NAMALWA (cell line): ENCODE results near the gene FCHSD2.
"Not testable (repeated sequence)": the region's sequence is repeated elsewhere in the genome, so short reads cannot be mapped to it uniquely, and the experiment has no call there.

Experiments used
- DNase-seq: peaks from one replicate; pipeline ENCODE4 v3.0.0-alpha.2; 2015; ENCODE audit warnings: low spot score

The FCHSD2 gene

DNA sequence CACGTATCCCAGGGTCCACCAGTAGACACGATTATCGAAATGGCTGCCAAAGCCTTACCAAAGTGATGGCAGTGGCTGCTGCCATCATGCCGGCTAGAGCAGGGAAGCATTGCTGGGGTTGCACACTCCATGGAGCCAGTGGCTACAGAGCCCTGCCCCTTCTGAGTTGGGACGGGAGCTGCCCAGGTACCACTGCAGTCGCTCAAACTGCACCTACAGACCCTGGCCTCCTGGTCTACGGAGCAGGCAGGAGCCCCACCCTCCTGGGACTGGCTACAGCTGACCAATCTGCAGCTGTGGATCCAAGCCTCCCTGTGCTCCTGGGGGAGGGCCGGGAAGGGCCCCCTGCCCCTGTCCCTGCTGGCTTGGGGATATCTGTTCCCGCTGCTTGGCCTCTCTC is 216.5 kb downstream of the FCHSD2 start:
- DNase-seq = no peak

DNA sequence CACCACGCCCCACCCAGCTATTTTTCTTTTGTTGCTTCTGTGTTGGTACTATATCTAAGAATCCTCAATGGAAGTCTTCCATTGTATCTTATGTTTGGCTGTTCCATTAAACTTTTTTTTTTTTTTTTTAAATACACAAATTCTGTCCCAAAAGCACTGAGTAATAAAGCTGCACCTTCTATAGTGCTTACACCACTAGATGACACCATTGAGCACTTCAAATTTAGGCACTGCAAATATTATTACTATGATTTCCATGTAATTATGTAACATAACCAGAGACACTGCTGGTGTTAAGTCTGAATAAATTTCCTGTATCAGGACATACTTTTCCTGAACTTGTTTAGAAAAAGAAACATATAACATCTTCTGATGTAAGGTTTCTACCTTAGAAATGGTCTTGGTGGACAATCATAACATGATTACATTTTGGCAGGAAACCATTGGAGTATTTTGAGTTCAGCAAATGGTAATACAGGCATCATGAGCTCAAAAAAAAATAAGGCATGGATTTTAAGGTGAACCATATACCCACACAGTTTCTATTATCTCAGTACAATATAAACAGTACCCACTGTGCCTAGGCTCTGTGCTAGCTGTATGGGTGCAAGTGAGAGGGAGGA is 217.4 kb downstream of the FCHSD2 start:
- peak; percentile 67 for DNase-seq

DNA sequence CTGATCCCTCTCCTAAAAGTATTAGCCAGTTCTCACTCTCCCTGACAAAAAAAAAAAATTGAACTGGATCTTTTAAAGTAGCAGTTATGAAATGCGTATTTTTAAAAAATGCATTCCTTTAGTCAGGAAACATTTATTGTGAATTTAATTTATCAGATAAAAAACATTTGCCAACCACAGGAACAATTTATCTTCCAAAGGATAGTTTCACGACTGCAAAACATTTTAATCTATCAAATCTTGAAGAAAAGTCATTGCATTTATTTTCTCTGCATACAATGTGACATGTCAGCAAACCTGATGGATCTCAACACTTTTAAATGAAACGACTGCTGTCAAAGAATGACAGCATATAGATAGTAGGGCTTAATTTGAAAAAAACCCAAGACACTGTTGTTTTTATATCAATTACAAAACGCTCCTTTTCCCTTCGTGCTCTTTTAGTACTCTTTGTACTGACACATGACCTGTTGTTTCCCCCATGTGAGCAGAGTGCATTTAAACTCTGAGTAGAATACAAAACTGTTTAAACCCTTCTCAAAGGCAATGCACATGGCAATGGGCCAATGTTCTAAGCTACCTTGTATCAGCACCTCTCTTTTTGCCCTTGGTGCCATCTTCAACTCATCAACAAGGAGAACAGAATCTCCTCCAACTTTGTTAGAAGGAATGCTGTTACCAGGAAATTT is 220.9 kb downstream of the FCHSD2 start:
- no peak for DNase-seq

DNA sequence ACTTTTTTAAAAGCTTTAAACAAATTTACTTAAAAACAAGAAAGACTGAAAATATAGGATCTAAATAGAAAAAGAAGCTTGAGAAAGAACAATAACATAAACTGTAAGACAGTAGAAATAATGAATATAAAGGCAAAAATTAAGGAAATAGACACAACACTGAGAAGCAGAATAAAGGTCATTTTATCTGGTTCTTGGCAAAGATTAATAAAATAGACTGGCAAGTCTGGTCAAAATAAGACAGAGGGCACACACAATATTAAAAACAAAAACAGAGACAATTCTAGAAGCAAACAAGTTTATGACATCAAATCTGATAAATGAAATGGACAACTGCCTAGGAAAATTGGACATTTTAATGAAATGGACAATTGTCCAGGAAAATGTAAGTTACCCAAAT is 222.1 kb downstream of the FCHSD2 start:
- no peak for DNase-seq

DNA sequence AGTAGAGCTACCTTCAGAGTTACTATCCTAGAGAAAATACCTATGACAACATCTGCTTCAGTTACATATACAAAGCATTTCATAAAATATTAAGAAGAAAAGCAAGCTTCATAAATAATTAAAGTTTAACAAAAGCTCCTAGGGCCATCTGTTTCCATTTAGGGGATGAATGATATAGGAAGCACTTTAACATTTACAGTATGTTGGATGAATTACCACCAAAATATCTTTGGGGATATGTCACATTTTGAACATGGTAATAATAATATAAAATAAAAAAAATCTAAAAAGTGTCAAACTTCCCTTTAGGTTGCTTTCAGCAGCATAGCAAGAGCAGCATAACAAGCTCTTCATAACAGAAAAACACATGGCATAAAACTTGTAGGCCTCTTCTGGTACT is 223.3 kb downstream of the FCHSD2 start:
- no peak for DNase-seq

DNA sequence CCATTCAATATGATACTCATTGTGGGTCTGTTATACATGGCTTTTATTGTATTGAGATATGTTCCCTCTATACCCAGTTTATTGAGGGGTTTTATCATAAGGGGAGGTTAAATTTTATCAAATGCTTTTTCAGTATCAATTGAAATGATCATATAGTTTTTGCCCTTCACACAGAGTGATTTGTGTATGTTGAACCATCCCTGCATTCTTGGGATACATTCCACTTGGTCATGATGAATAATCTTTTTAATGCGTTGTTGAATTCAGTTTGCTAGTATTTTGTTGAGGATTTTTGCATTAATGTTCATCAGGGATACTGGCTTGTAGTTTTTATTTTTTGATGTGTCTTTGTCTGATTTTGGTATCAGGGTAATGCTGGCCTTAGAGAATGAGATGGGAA is 229.9 kb downstream of the FCHSD2 start:
- no peak for DNase-seq

DNA sequence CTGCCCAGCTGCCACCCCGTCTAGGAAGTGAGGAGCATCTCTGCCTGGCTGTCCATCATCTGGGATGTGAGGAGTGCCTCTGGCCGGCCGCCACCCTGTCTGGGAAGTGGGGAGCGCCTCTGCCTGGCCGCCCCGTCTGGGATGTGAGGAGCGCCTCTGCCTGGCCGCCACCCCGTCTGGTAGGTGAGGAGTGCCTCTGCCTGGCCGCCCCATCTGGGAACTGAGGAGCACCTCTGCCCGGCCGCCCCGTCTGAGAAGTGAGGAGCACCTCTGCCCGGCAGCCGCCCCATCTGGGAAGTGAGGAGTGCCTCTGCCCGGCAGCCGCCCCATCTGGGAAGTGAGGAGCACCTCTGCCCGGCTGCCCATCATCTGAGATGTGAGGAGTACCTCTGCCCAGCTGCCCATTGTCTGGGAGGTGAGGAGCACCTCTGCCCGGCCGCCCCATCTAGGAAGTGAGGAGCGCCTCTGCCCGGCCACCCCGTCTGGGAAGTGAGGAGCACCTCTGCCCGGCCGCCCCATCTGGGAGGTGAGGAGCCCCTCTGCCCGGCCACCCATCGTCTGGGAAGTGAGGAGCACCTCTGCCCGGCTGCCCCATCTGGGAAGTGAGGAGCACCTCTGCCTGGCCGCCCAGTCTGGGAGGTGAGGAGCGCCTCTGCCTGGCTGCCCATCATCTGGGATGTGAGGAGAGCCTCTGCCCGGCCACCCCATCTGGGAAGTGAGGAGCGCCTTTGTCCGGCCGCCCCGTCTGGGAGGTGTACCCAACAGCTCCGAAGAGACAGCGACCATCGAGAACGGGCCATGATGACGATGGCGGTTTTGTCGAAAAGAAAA is 232.3 kb downstream of the FCHSD2 start:
- not testable (repeated sequence) for DNase-seq

DNA sequence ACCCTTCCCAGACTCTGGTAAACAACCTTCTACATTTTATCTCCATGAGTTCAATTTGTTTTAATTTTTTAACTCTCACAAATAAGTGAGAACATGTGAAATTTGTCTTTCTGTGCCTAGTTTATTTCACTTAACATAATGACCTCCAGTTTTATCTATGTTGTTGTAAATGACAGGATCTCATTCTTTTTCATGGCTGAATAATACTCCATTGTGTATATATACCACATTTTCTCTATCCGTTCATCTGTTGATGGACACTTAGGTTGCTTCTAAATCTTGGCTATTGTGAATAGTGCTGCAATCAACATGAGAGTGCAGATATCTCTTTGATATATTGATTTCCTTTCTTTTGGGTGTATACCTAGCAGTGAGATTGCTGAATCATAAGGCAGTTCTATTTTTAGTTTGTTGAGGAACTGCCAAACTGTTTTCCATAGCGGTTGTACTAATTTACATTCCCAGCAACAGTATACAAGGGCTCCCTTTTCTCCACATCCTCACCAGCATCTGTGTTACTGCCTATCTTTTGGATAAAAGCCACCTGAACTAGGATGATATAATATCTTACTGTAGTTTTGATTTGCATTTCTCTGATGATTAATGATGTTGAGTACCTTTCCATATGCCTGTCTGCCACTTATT is 234.0 kb downstream of the FCHSD2 start:
- DNase-seq = no peak

DNA sequence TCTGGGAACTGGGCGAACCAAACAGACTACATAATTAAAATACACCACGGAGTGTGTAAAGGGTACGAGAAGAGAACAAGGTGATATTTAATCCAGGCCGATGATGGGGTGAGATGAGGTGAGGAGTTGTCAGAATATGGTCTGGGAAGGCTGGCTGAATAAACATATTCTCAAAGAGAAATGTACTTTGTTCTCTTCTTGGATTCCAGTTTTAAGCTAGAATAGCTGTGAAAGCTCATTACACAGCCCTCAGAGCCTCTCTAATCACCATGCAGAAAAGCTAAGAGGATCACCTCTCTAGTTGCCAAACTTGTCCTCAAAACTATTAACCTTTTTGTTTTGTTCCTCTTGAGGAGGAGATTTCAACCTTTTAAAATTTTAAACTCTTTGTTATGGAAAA is 238.1 kb downstream of the FCHSD2 start:
- DNase-seq = no peak

DNA sequence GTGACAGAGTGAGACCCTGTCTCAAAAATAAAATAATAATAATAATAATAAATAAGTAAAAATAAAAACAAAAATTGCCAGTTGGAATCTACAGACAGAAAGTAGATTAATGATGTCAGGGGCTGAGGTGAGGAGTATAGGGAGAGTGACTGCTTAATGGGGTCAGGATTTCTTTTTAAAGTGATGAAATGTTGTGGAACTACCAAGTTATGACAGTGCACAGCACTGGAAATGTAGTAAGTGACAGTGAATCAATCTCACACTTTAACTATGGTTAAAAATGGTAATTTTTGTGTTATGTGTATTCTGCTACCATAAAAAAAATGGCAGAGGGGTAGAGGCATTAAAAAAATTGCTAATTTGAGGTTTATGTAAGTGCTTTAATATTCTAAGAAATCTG is 240.7 kb downstream of the FCHSD2 start:
- no peak for DNase-seq

DNA sequence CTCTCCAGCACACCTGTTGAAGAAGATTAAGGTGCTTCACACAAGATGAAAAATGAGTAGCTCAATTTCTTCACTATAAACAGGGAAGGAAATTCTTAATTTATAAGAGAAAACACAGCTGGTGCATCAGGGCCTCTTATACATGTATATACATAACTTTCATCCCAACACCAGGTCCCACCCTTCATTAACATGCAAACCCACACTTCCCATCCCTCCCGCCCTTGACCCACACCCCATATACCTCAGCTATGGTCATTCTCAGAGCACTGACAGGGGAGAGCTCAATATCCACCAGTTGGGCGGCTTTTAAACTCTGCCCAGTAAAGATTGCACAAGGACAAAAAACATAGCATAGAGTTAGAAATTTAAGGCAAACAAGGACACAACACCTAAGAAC is 242.1 kb downstream of the FCHSD2 start:
- no peak for DNase-seq

DNA sequence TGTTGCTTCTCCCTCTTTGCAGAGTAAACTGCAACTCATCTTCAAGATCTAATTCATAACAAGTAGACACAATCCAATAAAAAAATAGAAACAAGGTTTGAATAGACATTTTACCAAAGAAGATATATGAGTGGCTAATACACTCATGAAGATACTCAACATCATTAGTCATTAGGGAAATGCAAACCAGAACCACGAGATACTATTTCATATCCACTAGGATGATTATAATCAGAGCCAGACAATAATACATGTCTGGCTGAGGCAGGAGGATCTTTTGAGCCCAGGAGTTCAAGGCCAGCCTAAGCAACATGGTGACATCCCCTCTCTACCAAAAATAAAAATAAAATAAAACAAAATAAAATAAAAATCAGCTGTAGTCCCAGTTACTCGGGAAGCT is 242.9 kb downstream of the FCHSD2 start:
- no peak for DNase-seq

DNA sequence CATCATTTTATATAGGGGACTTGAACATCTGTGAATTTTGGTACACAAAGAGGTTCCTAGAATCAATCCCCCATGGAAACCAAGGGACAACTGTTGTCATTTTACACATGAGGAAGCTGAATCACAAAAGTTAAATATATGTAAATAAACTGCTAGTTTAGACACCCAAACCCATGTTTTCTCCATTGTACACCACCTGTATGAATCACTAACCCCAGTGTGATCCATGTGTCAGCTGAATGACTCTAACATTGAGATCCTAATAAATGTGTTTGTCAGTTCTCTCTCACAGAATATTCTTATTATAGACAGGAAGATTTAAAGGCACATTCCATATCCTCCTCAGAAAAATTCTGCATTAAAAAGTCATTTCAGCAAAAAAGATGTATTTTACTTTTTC is 244.6 kb downstream of the FCHSD2 start:
- DNase-seq = no peak

DNA sequence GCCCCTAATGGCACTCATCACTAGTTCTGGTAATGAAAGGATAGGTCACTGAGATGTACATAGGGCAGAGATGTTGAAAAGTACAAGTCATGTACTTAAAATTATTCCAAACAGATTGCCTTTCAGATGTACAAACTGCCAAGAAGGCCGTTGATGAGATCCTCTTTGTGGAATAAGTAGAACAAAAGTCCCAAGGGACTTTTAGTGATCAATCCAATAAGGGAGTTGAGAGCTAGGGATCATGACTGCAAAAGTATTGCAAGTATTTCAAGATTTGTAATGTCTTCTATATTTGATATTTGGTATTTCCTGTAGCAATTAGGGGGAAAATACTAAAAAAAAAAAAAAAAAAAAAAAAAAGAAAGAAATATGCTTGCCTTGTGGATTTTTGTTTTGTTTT is 245.7 kb downstream of the FCHSD2 start:
- no peak for DNase-seq

DNA sequence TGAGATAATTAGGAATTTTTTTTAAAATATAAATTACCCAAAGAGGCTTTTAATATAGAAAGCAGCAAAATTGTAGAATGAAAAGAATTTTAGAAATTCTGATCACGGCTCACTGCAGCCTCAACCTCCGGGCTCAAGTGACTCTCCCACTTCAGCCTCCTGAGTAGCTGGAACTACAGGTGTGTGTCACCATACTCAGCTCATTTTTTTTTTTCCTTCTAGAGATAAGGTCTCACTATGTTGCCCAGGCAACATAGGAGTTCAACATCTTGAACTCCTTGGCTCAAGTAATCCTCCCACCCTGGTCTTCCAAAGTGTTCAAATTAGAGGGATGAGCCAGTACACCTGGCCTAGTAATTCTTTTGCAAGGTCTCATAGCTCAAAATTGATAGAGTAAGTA is 251.2 kb downstream of the FCHSD2 start:
- no peak for DNase-seq

DNA sequence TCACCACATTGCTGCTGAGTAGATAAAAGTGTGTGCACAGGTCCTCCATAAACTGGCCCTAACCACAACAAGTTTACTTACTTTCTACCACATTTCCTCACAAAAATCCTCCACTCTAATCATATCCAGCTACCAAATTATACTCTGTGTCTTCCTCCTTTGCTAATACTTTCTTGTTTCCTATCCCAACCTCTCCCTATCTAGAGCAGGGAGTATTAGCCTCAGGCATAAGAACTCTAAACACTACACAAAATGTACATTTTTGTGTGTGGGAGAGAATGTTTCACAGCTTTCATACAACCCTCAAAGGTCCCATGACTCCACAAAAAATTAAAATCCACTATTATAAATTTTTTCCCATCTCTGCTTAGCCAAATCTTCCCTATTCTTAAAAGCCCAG is 255.5 kb downstream of the FCHSD2 start:
- no peak for DNase-seq

DNA sequence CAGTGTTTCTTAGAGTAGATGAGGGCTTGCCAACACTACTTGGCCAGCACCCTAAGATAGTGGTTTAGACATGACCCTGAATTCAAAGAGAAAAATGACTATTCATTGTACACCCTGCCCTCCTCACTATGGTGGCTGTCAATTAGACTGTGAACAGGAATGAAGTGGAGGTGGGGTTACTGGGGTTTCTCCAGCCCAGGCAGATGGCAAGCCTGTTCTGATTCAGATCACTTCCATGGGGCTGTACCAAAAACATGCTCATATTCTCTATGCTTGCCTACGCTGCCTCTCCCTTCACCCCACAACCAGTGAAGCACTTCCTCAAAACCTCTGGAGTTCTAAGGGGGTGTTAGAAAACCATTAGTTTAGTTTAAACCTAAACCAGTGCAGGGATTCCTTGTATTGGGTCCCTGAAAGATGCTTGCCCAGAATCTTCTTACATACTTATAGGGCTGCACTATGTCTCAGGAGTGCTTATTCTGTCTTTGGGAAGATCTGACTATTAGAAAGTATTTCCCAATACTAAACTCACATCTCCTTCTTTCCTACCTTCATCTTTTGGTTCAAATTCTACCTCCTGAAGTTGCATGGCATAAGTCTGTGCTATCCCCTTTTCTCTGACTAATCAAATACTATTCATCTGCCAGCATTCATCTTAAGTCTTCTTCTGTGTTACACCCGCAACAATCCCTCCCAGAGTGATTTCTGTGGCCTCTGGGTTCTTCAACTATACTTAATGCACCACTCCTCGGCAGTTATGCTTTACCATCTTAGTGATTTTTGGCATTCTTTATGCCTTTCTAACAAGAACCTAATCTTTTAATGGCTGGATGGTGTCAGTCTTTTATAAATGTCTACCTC is 256.1 kb downstream of the FCHSD2 start:
- DNase-seq = no peak

DNA sequence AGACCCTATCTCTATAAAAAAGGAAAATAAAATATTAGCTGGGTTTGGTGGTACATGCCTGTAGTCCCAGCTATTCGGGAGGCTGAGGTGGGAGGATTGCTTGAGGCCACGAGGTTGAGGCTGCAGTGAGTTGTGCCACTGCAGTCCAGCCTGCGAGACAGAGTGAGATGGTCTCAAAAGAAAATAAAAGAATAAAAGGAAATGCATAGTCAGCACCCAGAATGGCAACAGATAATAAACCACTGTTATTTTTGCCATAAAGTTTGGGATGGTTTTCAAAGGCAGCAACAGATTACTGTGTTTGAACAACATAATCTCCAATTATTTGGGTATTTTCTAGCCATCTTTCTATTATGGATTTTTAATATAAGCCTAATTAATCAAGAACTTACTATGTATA is 266.0 kb downstream of the FCHSD2 start:
- no peak for DNase-seq

DNA sequence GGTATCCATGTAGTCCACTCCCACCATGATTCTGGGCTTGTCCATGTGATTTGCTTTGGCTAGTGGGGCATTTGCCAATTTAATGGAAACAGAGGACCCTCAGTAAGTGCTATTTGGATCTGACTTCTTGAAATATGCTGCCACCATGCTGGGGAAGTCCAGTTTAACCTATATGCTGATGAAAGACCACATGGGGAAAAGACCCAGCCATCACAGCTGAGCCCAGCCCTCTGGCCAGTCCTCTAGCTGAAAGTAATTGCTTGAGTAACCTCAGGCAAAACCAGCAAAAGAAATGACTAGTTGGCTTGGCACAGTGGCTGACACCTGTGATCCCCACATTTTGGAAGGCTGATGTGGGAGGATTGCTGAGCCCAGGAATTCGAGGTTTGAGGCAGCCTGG is 266.4 kb downstream of the FCHSD2 start:
- DNase-seq = no peak

DNA sequence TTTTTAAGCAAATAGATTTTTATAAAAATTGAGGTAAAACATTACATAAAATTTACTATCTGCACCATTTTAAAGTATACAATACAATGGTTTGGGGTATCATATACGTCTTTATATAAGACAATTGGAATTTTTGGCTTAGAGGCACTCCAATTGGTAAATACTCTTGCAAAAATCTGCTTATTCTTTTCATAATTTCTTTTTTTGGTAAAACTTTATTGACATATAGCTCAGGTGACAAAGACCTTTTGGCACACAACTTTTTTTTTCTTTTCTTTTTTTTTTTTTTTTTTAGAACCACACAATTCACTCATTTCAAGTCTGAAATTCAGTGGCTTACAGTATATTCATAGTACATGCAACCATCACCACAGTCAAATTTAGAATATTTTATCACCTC is 270.1 kb downstream of the FCHSD2 start:
- DNase-seq = no peak

DNA sequence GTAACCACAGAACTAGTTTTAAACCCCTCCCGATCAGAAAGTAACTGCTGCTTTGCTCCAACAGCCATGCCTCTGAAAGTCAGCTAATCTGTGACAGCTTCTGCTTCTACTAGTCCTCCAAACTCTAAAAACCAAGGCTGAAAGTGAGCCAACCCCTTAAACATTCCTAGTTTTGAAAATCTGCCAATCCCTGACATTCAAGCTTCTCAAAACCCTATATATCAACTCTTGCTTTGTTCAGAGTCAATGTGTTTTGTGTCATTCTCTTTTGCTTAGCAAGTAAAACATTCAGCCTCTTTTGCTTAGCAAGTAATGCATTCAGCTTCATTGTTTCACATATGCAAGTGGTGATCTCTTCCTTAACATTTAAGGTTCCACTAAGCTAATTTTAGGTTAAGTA is 271.0 kb downstream of the FCHSD2 start:
- DNase-seq = no peak

DNA sequence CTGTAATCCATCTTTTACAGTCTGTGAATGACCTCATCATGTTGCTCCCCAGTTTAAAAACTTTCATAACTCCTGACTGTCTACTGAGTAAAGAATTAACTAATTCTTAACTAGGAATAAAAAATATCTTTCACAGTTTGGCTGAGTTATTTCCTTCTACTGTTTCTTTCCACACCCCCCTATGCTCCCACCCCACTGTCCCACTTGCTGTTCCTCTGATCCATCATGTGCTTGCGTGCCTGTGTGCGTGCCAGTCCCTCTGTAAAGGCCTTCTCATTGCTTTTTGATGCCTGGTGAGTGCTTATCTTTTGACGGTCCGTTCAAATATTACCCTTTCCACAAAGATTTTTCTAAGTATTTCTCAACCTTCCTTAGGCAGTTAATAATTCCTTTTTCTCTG is 272.3 kb downstream of the FCHSD2 start:
- DNase-seq = no peak
